Testis (tissue), 2 donors: ENCODE data around the gene SCGB3A1.

Source experiments
- CTCF ChIP-seq, 3 experiments: fragments of 450-650 bp in 2 of 3; fragments of 200-600 bp in 1 of 3; sonication (generic) in 1 of 3; IDR thresholded peaks; one replicate each; pipeline ENCODE4 v1.5.1; 2016 to 2019; ENCODE audit warnings: antibody characterized with exemption in 3 of 3, mild to moderate bottlenecking in 2 of 3, moderate library complexity in 1 of 3
- POLR2A ChIP-seq: fragments of 450-650 bp; IDR thresholded peaks from one replicate; pipeline ENCODE4 v1.6.1; 2017; ENCODE audit warnings: antibody characterized with exemption, mild to moderate bottlenecking, moderate library complexity

GRCh38 chr5:180593446-180594206 is 2.3 kb upstream of the SCGB3A1 start:
- no peak for TF ChIP-seq CTCF (IDR thresholded peaks at IDR 0.05)
- TF ChIP-seq POLR2A = no peak
